ENCODE results near the gene DYTN.

Gene DYTN

DNA sequence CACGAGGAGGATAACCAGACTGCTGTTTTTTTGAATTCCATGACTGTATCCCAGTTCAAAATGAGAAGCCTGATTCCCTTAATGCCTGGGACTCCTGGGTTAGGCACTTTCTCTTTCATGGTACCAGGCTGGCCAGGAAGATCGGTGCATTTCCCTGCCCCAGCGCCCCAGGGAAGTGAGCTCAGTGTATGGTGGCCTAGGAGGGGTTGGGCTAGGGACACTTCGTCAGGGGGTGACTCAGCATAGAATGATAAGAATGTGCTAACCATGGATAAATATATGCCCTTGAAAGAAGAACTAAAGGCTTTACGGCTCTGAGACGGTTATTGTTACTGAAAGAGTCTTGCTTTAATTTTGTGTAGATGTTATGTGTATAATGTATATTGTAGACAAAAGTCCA, 103.4 kb downstream of the DYTN start:
- no peak for DNase-seq (ENCODE audit: low spot score)

DNA sequence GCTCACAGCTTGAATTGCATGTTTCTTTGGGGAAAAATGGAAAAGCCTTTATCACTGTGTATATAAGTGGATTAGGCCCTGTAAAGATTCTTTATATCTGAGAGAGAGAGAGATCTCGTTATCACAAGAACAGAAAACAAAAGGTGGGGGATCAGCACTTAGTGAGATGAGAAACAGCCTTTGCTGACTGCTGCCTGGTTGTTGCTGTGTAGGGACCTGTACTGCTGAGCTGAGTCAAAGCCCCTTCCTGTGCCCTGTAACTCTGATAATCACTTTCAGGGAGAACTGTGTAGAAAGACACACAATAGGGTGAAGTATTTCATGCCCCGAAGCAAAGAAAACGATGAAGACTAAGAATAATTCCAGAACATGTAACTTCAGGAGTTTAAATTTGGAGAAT, 106.5 kb downstream of the DYTN start:
- DNase-seq (ENCODE audit: low spot score): no peak

DNA sequence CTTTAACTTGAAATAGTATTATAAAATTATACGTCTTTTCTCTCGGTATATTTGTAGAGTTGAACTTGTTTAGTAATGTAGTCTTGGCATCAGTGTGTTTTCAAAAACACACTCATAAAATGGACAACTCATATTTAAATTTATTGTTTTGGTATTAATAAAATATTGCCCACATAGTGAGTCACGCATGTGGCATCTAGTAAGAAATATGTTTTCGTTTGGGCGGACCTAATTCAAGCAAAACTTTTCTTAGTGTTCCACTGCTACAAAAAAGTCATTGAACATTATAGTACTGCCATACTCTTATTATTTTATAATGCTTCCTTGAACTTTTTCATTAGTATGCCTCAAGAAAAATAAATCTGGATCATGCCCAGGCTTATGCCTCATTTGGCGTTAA, 107.0 kb downstream of the DYTN start:
- no peak for DNase-seq (ENCODE audit: low spot score)

DNA sequence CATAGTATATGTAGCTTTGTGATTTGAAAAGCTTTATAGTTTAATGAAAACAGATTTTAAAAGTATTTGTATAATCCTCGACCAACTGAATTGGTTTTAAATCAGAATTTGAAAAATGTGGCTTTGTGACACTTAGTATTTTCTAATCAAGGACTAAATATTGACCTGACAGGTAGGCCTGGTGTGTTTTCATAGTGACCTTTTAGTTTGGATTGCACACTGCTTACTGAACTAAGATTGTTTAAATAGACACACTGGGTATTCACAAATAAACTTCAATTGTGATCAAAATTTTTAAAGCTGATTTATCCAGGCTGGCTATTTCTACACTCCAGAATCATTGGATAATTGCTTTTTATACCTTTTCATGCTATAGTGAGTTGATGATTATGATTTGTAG, 107.7 kb downstream of the DYTN start:
- DNase-seq (ENCODE audit: low spot score): no peak

DNA sequence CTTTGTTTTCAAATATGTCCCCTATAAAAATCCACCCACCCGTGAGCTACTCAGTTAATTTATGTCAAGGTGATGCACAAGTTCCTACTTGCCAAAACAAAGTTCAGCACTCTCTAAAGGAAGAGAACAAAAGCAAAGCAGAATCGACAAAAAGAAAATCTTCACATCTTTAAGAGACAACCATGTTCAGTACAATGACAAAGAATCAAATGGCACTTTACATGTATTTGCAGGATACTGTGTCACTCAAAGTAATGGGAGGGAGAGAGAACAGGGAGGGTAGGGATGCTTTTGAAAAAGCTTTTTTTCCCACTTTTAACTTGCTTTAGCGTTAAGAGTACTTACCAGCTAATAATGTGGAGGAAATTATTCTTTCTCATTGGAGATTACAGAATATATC, 115.0 kb downstream of the DYTN start:
- DNase-seq (ENCODE audit: low spot score): no peak
